NOMO-1 treated with dmso at 0.1 percent for 144 hours (cell line): ENCODE results near the gene GABRG3.

Experiments used
- DNase-seq: peaks from one replicate; lab custom pipeline; 2025; ENCODE audit not compliant: unreplicated experiment; lab: John Stamatoyannopoulos, UW

Gene GABRG3

GRCh38 chr15:27398631-27399161 is 427.7 kb downstream of the GABRG3 start:
- DNase-seq = no peak

- DNase-seq = no peak
Observed at GRCh38 chr15:27399241-27399640, 428.3 kb downstream of the GABRG3 start.

- DNase-seq = no peak
Observed at GRCh38 chr15:27401471-27401870, 430.5 kb downstream of the GABRG3 start.

- DNase-seq = no peak
Observed at GRCh38 chr15:27408428-27408827, 437.4 kb downstream of the GABRG3 start.

- no peak for DNase-seq
Observed at GRCh38 chr15:27410996-27411605, 440.1 kb downstream of the GABRG3 start.

- DNase-seq = no peak
Observed at GRCh38 chr15:27412415-27412814, 441.4 kb downstream of the GABRG3 start.

GRCh38 chr15:27414168-27414870 is 443.3 kb downstream of the GABRG3 start:
- DNase-seq = no peak

GRCh38 chr15:27418726-27419125 is 447.7 kb downstream of the GABRG3 start:
- no peak for DNase-seq

GRCh38 chr15:27422997-27423396 is 452.0 kb downstream of the GABRG3 start:
- DNase-seq = no peak

GRCh38 chr15:27426805-27427204 is 455.8 kb downstream of the GABRG3 start:
- DNase-seq = no peak

GRCh38 chr15:27427276-27427675 is 456.3 kb downstream of the GABRG3 start:
- no peak for DNase-seq

- DNase-seq = no peak
Observed at GRCh38 chr15:27428151-27428550, 457.2 kb downstream of the GABRG3 start.

GRCh38 chr15:27429577-27429976 is 458.6 kb downstream of the GABRG3 start:
- DNase-seq = no peak

GRCh38 chr15:27433604-27434003 is 462.6 kb downstream of the GABRG3 start:
- DNase-seq = no peak

GRCh38 chr15:27438403-27439375 is 467.7 kb downstream of the GABRG3 start:
- DNase-seq = no peak

GRCh38 chr15:27441120-27441519 is 470.1 kb downstream of the GABRG3 start:
- no peak for DNase-seq

- DNase-seq = no peak
Observed at GRCh38 chr15:27448234-27448633, 477.3 kb downstream of the GABRG3 start.

GRCh38 chr15:27448986-27449385 is 478.0 kb downstream of the GABRG3 start:
- no peak for DNase-seq

- DNase-seq = no peak
Observed at GRCh38 chr15:27449941-27450340, 479.0 kb downstream of the GABRG3 start.

GRCh38 chr15:27454281-27455075 is 483.5 kb downstream of the GABRG3 start:
- DNase-seq = no peak

GRCh38 chr15:27456807-27457206 is 485.8 kb downstream of the GABRG3 start:
- DNase-seq = no peak
